Colonic mucosa (tissue), 4 donors: ENCODE data around the gene HERC6. TPM values are rescaled to one million over a fixed set of nuclear protein-coding genes. Genes with fewer than 3 reads are reported as not detected.
A peak's percentile ranks its signal among the peaks of the same experiment; 100 is the strongest.
"Not testable (repeated sequence)": the region's sequence is repeated elsewhere in the genome, so short reads cannot be mapped to it uniquely, and the experiment has no call there.

Experiments used
- DNase-seq: peaks from one replicate; pipeline ENCODE4 v3.0.0-alpha.2; 2020
- H3K27ac ChIP-seq: fragments of 200-600 bp; one replicate; pipeline ENCODE4 v1.8.0; 2021
- H3K27me3 ChIP-seq: fragments of 200-600 bp; one replicate; pipeline ENCODE4 v1.8.0; 2021
- H3K36me3 ChIP-seq: fragments of 200-600 bp; one replicate; pipeline ENCODE4 v1.8.0; 2021
- H3K4me1 ChIP-seq: fragments of 200-600 bp; one replicate; pipeline ENCODE4 v1.8.0; 2021; ENCODE audit warnings: mild to moderate bottlenecking
- H3K4me3 ChIP-seq: fragments of 200-600 bp; one replicate; pipeline ENCODE4 v1.8.0; 2021
- H3K9ac ChIP-seq, 2 donors: one replicate each; pipeline ENCODE4 v1.7.0; 2013; ENCODE audit warnings: control low read depth in 2 of 2, low read depth in 2 of 2, low read length in 2 of 2
- H3K9me3 ChIP-seq: fragments of 200-600 bp; one replicate; pipeline ENCODE4 v1.8.0; 2021
- intact Hi-C: fragments of 100-400 bp; cut with DNase I; formaldehyde crosslinking; loops from one replicate; pipeline ENCODE4 v1.14.1; 2022
- total RNA-seq, 2 donors: library from RNA; stranded (reverse); fragmentation: NEBNext Ultra II Directional in 1 of 2; extraction: Animal tissue kit (Norgen Biotek cat#: 25700) in 1 of 2; gene quantifications; one replicate each; pipeline ENCODE4 v1.2.1, GENCODE V29; 2021
- TF ChIP-seq, protein P1 (sequence below): fragments of 200-600 bp; IDR thresholded peaks from one replicate; pipeline ENCODE4 v1.8.0; 2022; ENCODE audit warnings: antibody characterized with exemption, mild to moderate bottlenecking
- donor health status: healthy.
- donor health status: DM: no; HTN: no; CAD: no.
- donor health status: DM: no; HTN: no; CAD: no.

Gene HERC6
- 1 to 10 TPM; 6.2 to 6.3 TPM for total RNA-seq

- intact Hi-C loops = loop anchor here (10.0 kb wide), 1 partner anchor 164 kb away; no protein-coding TSS in a partner anchor
These were observed at the start of gene HERC6 for GRCh38 chr4:88378691-88379559. Gene HERC6, plus strand, starts transcription at chr4:88378852. Its CDS starts 70 bp downstream, at chr4:88378922.

GRCh38 chr4:88333741-88334405 lies 44.8 kb upstream of the HERC6 start:
- no peaks in the 10 kb centered on the region for H3K9me3 ChIP-seq
- no peak overlapping the region for H3K9ac ChIP-seq
- H3K4me3 ChIP-seq = no peak overlapping the region
- intact Hi-C loops = no loop called here
- no peaks in the 10 kb centered on the region for H3K36me3 ChIP-seq
- DNase-seq = no peak
- no peak overlapping the region for H3K27ac ChIP-seq
- no peaks in the 10 kb centered on the region for H3K4me1 ChIP-seq
- H3K27me3 ChIP-seq = no peaks in the 10 kb centered on the region
- TF ChIP-seq, protein P1, sequence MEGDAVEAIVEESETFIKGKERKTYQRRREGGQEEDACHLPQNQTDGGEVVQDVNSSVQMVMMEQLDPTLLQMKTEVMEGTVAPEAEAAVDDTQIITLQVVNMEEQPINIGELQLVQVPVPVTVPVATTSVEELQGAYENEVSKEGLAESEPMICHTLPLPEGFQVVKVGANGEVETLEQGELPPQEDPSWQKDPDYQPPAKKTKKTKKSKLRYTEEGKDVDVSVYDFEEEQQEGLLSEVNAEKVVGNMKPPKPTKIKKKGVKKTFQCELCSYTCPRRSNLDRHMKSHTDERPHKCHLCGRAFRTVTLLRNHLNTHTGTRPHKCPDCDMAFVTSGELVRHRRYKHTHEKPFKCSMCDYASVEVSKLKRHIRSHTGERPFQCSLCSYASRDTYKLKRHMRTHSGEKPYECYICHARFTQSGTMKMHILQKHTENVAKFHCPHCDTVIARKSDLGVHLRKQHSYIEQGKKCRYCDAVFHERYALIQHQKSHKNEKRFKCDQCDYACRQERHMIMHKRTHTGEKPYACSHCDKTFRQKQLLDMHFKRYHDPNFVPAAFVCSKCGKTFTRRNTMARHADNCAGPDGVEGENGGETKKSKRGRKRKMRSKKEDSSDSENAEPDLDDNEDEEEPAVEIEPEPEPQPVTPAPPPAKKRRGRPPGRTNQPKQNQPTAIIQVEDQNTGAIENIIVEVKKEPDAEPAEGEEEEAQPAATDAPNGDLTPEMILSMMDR = no peak

More at GRCh38 chr4:88378691-88379559, at the start of gene HERC6:
- H3K4me3 ChIP-seq = peak within 1 kb of the TSS; percentile 94
- H3K9me3 ChIP-seq = no peaks in the 10 kb centered on the region
- H3K4me1 ChIP-seq = no peaks in the 10 kb centered on the region
- H3K27me3 ChIP-seq = no peaks in the 10 kb centered on the region
- peak within 1 kb of the TSS; percentile 97 for H3K27ac ChIP-seq
- DNase-seq = peak; percentile 82
- TF ChIP-seq, protein P1 = peak; percentile 69
- H3K36me3 ChIP-seq = no peaks in the 10 kb centered on the region
- H3K9ac ChIP-seq = peak within 1 kb of the TSS; percentile 72 to 99

GRCh38 chr4:88335092-88335665 lies 43.5 kb upstream of the HERC6 start:
- DNase-seq = peak; percentile 18
- no peaks in the 10 kb centered on the region for H3K27me3 ChIP-seq
- TF ChIP-seq, protein P1 = no peak

GRCh38 chr4:88341227-88342192 lies 37.1 kb upstream of the HERC6 start:
- H3K9ac ChIP-seq = no peak overlapping the region
- H3K9me3 ChIP-seq = no peaks in the 10 kb centered on the region
- TF ChIP-seq, protein P1 = no peak
- intact Hi-C loops = no loop called here
- no peaks in the 10 kb centered on the region for H3K36me3 ChIP-seq
- H3K27me3 ChIP-seq = no peaks in the 10 kb centered on the region
- DNase-seq = no peak
- H3K4me1 ChIP-seq = no peaks in the 10 kb centered on the region
- H3K4me3 ChIP-seq = no peak overlapping the region
- H3K27ac ChIP-seq = no peak overlapping the region

More at GRCh38 chr4:88335092-88335665, 43.5 kb upstream of the HERC6 start:
- no peaks in the 10 kb centered on the region for H3K9me3 ChIP-seq
- H3K36me3 ChIP-seq = no peaks in the 10 kb centered on the region
- H3K9ac ChIP-seq = no peak overlapping the region
- H3K27ac ChIP-seq = no peak overlapping the region
- intact Hi-C loops = no loop called here
- no peak overlapping the region for H3K4me3 ChIP-seq
- no peaks in the 10 kb centered on the region for H3K4me1 ChIP-seq

DNA sequence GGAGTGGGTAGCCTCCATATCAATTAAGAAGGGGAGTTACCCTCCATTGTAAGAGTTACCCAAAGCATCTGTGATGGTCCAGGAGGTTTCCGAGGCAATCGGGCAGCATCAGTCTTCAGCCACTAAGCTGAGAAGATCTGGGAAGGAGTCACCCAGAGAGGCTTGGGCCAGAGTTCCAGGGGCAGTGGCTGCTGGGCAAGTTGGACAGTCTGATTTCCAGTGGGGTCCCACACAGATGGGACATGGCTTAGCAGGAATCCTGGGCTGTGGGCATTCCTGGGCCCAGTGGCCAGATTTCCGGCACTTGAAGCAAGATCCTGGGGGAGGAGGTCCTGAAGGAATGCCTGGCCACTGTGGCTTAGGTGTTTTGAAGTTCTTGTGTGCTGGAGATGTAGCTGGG lies 31.8 kb upstream of the HERC6 start:
- H3K9me3 ChIP-seq, H3K27ac ChIP-seq, DNase-seq, H3K36me3 ChIP-seq, intact Hi-C loops, H3K9ac ChIP-seq, H3K4me1 ChIP-seq, H3K27me3 ChIP-seq, H3K4me3 ChIP-seq: not testable (repeated sequence)

GRCh38 chr4:88348761-88349160 lies 29.9 kb upstream of the HERC6 start:
- H3K4me3 ChIP-seq, H3K36me3 ChIP-seq, H3K27ac ChIP-seq, H3K27me3 ChIP-seq, H3K9ac ChIP-seq, DNase-seq, H3K9me3 ChIP-seq, intact Hi-C loops, H3K4me1 ChIP-seq: not testable (repeated sequence)
